22Rv1 (cell line): Measurements from ENCODE around the gene ARHGEF19.
"Not testable (repeated sequence)": the region's sequence is repeated elsewhere in the genome, so short reads cannot be mapped to it uniquely, and the experiment has no call there.

Source experiments
- H3K27ac ChIP-seq: fragments of 450-650 bp; 2 replicates; pipeline ENCODE4 v1.5.1; 2017
- CTCF ChIP-seq: fragments of 450-650 bp; IDR thresholded peaks from 2 replicates; pipeline ENCODE4 v1.5.1; 2017; ENCODE audit warnings: mild to moderate bottlenecking
- ZFX ChIP-seq: fragments of 450-650 bp; IDR thresholded peaks from 2 replicates; pipeline ENCODE4 v1.6.1; 2017; ENCODE audit warnings: antibody characterized with exemption, borderline replicate concordance

Gene ARHGEF19

GRCh38 chr1:16248603-16249516 is 36.4 kb upstream of the ARHGEF19 start:
- TF ChIP-seq ZFX (no peak), CTCF (no peak)
- H3K27ac ChIP-seq = peak overlapping the region; percentile 59

GRCh38 chr1:16248007-16248436 is 35.6 kb upstream of the ARHGEF19 start:
- peak overlapping the region; percentile 59 for H3K27ac ChIP-seq
- TF ChIP-seq CTCF = no peak
- no peak for TF ChIP-seq ZFX

- no peak overlapping the region for H3K27ac ChIP-seq
- TF ChIP-seq ZFX = no peak
- no peak for TF ChIP-seq CTCF
Observed at GRCh38 chr1:16247441-16247840, 35.0 kb upstream of the ARHGEF19 start.

- TF ChIP-seq ZFX = no peak
- no peak for TF ChIP-seq CTCF
- no peak overlapping the region for H3K27ac ChIP-seq
Observed at GRCh38 chr1:16246961-16247360, 34.5 kb upstream of the ARHGEF19 start.

GRCh38 chr1:16246239-16246638 is 33.8 kb upstream of the ARHGEF19 start:
- H3K27ac ChIP-seq = not testable (repeated sequence)

GRCh38 chr1:16245476-16246196 is 33.2 kb upstream of the ARHGEF19 start:
- H3K27ac ChIP-seq = no peak overlapping the region
- TF ChIP-seq CTCF (no peak), ZFX (no peak)

GRCh38 chr1:16244650-16245285 is 32.3 kb upstream of the ARHGEF19 start:
- H3K27ac ChIP-seq = no peak overlapping the region
- TF ChIP-seq ZFX (no peak), CTCF (peak; percentile 67)
